ENCODE results near the gene RNASE8.

The RNASE8 gene

DNA sequence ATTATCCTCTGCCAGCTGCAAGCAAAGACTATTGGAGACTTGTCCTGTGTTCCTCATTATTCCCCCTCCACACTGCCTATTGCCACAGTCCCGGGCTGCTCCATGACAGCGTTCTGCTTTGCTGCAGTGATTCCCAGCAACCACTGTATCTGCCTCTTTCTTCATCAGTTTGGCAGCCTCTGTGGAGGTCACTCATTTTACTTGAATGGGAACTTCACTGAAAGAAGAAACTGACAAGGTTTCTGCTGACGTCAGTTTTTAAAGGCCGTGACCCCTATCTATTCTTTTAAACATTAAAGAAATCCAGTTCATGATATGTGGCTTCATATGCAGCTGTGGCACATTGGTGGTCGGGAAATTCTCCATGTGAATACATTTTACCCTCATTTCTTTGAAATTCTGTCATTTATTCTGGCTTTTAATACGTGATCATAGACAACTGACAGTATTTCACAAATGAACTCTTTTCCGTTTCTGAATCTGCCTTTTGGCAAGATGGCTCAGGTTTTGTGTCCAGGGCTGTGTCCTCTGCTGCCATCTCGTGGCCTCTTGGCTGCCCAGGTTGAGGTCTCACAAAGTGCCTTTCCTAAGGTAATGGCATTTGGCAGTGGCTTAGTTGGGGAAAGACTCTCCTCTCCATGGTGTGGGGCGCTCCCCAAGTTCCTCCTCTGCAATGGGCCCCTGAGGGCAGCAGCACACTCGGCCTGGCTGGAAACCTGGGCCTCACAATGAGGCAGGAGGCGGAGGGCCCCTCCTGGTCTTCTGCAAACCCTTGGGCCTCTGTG is 49.1 kb downstream of the RNASE8 start:
- DNase-seq (ENCODE audit: low read depth), result peak; percentile 66

DNA sequence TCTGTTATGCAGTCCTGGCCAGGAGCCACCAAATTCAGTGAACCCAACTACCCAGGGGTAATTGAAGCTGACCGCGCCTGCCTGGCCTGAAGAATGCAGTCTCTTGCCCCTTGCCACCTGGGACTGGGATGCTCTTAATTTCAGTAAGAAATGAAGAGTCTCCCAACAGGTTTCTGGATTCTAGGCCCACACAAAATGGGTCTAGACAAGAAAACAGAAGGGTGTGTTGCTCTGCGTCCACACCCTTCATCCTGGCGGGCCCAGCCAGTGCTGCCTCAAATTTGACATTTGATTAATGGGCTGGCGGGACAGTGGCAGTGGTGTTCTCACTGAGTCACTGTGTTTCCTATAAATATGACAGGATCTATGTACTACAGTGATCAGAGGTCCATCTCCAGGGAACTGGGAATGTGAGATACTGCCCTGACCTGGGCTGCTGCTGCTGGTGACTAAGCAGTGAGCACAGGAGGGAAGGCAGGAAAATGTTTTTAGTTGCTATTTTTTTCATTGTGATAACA is 49.7 kb downstream of the RNASE8 start:
- DNase-seq (ENCODE audit: low read depth), result no peak
